Measurements from ENCODE around the gene POLR1B.
"Not testable (repeated sequence)": the region's sequence is repeated elsewhere in the genome, so short reads cannot be mapped to it uniquely, and the experiment has no call there.

Gene POLR1B

DNA sequence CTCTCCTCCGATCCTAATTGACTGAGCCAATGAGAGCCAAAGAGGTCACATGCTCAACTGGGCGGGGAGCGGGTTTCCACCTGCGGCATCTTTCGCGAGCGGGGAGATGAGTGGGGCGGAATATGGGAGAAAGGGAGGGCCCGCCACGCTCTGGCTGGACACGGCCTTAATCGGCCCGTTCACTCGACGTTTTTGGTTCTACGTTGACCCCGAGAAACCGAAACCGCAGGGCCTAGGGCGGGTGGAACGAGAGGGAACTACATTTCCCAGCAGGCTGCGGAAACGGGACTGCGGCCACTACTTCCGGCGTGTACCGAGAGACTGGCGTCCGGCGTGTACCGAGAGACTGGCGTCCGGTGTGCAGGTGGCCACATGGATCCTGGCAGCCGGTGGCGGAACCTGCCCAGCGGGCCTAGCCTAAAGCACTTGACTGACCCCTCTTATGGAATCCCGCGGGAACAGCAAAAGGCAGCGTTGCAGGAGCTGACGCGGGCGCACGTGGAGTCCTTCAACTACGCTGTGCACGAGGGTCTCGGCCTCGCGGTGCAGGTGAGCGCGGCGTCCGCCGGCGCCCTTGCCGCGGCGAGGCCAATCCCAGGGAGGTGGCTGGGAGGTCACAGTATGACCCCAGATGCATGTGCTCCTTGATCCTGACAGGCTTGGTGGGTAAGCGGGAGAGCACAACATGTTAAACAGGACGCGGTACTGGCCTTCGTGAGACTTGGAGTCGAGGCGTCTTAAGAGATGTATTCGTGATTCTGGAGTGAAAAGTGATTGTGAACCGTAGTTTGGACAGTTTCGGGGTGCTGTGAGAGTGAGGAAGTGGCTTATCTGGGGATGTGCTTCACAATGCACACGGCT lies at the start of gene POLR1B:
Gene POLR1B (plus strand): TSS at position 343 of the 861 bp plus-strand sequence. CDS start 30 bp downstream, at position 373.
- DNase-seq = peak; percentile 85

- DNase-seq = peak; percentile 20
These were observed 49.2 kb upstream of the POLR1B start for GRCh38 chr2:112493048-112493447.

- DNase-seq = peak; percentile 75
These were observed 48.2 kb upstream of the POLR1B start for GRCh38 chr2:112493858-112494648.

DNA sequence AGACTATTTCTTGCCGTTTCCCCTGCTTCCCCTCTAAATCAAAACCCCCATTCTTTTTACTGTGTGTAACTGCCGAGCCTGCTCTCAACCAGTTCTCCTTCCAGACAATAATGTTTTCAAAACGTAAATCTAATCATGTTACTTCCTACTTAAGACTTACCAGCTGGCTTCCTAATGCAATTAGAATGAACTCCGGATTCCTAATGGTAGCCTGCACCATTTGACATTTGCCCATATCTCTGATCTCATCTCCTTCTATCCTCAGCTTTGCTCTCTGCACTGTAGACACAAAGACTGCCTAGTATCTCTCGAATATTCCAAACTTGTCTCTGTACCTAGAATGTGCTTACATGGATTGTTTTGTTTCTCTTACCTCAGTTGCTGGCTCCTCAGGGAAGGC lies 47.4 kb upstream of the POLR1B start:
- DNase-seq = no peak

DNA sequence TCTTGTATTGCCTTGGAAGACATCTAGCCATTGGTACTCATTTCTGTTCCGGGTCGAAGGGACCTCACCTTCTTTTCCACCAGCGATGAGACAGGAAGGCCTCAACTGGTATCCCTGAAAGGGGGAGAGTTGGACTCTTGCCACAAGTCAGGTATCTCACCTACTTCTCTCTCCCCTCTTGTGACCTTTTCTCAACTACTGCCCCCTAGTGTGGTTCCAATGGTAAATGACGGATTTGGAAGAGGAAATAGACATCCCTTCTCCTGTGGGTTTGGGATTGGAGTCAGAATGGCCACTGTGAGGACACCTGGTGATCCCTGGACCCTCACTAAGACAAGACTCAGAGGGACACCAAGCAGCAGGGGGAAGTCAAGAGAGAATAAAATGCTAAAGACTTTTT lies 46.4 kb upstream of the POLR1B start:
- DNase-seq = not testable (repeated sequence)

- DNase-seq = peak; percentile 25
These were observed 41.3 kb upstream of the POLR1B start for GRCh38 chr2:112500850-112501484.

GRCh38 chr2:112509239-112509998 lies 32.8 kb upstream of the POLR1B start:
- not testable (repeated sequence) for DNase-seq

- DNase-seq = no peak
These were observed 25.5 kb upstream of the POLR1B start for GRCh38 chr2:112516801-112517200.

DNA sequence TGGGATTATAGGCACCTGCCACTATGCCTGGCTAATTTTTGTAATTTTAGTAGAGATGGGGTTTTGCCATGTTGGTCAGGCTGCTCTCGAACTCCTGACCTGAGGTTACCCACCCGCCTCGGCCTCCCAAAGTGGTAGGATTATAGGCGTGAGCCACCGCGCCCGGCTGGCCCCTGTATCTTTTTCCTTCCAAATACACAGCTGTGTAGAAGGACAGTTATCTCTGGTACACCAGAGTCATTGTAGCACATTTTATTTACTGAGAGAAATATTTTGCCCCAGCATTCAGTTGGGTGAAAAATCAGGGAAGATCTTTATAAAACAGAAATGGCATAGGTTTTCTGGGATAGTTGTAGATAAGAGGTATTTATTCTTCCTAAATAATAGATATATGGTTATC lies 23.5 kb upstream of the POLR1B start:
- no peak for DNase-seq

DNA sequence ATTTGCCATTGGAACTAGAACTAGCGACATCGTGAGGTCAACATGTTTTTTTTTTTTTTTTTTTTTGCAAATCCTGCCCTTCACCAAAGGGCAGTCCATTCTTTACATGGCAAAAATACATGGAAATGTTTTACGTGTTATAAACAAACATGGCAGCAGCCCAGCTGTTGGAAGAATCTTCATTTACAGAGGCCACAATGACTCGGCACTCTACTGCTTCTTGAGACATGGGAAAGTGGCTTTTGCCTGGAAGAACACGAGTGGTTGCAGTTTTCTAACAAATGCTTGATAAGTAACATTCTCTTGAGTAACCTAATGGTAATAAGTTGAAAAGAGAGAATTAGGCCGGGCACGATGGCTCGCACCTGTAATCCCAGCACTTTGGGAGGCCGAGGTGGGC lies 22.8 kb upstream of the POLR1B start:
- DNase-seq = no peak

DNA sequence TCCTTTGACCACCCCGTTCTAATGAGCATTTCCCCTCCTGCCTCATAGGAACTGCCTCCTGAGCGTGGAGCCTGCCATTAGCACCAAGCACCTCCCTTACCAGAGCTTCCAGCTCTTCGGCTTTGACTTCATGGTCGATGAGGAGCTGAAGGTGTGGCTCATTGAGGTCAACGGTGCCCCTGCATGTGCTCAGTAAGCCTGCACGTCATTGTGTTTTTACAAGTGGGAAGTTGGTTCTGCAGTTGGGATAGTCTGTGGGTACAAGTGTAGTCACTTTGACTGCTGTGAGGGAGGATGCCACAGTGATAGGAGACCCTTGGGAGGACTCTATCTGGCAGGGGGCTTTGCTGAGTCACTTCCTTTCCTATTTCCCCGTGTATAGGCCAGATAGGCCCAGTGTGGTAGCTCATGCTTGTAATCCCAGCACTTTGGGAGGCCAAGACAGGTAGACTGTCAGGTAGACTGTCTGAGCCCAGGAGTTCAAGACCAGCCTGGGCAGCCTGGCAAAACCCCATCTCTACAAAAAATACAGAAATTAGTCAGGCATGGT lies 22.0 kb upstream of the POLR1B start:
- no peak for DNase-seq

GRCh38 chr2:112523291-112523777 lies 18.9 kb upstream of the POLR1B start:
- DNase-seq = no peak

DNA sequence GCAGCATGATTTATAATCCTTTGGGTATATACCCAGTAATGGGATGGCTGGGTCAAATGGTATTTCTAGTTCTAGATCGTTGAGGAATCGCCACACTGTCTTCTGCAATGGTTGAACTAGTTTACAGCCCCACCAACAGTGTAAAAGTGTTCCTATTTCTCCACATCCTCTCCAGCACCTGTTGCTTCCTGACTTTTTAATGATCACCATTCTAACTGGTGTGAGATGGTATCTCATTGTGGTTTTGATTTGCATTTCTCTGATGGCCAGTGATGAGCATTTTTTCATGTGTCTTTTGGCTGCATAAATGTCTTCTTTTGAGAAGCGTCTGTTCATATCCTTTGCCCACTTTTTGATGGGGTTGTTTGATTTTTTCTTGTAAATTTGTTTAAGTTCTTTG lies 18.0 kb upstream of the POLR1B start:
- not testable (repeated sequence) for DNase-seq

DNA sequence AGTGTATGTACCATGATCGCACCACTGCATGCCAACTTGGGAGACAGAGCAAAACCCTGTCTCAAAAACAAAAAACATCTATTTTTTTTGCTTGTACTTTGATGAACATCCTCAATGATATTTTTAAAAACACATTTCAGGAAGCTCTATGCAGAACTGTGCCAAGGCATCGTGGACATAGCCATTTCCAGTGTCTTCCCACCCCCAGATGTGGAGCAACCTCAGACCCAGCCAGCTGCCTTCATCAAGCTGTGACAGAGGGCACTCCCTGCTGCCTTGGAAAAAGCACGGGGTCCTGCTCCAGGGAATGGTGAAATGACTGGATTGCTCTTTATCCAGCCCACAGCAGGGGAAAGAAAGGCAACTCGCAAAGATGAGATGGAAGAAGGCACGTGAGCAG lies 13.7 kb upstream of the POLR1B start:
- DNase-seq = no peak

GRCh38 chr2:112529757-112530156 lies 12.5 kb upstream of the POLR1B start:
- no peak for DNase-seq

- DNase-seq = no peak
These were observed 11.5 kb upstream of the POLR1B start for GRCh38 chr2:112530728-112531127.

- DNase-seq = no peak
These were observed 7.4 kb upstream of the POLR1B start for GRCh38 chr2:112534826-112535225.

- not testable (repeated sequence) for DNase-seq
These were observed 5.6 kb upstream of the POLR1B start for GRCh38 chr2:112536665-112537064.

- DNase-seq = no peak
These were observed 3.0 kb upstream of the POLR1B start for GRCh38 chr2:112539306-112539705.

- DNase-seq = no peak
These were observed 1.4 kb upstream of the POLR1B start for GRCh38 chr2:112540906-112541305.

- peak; percentile 71 for DNase-seq
These were observed 746 bp upstream of the POLR1B start for GRCh38 chr2:112541315-112542122.
